Smooth muscle cell of the brain vasculature (primary cell): ENCODE results near the gene SF3B6.

Experiments
- DNase-seq: peaks from one replicate; pipeline ENCODE4 v3.0.0-alpha.2; 2012; ENCODE audit warnings: low read depth, low spot score

SF3B6 gene

DNA sequence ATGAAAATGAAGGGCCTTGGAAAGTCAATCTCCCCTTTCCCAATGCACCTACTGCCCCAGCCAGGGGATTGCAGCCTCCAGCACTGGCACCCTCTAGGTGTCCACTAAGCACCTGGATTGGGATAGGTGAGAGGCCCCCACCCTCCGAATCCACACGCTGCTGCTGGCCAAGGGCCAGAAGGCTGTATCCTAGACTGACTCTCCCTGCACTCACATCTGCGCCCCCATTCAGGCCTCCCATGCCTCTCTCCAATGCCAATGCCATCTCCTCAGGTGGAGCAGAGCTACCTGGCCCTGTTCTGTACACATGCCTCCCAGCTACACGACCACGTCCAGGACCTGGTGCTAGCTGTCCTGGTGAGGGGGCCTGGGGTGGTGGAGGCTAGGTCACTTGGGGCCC is 56.4 kb downstream of the SF3B6 start:
- DNase-seq: no peak

DNA sequence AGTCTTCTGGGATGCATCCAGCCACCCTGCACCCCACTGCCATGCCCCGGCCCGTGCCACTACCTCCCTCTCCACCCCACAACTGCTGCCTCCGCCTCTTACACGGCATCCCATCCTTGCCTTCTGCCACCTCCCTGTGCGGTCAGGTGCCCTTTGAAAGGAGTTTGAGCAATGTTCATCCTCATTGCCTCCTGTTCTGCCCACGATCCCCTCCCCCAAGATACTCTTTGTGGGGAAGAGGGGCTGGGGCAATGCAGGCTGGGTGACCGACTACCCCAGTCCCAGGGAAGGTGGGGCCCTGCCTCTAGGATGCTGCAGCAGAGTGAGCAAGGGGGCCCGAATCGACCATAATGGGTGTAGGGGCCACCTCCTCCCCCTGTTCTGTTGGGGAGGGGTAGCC is 57.9 kb downstream of the SF3B6 start:
- DNase-seq: no peak

- no peak for DNase-seq
Measured at GRCh38 chr2:24017711-24018110, 58.4 kb downstream of the SF3B6 start.
